Stimulated activated CD8-positive, alpha-beta memory T cell treated with anti-CD3 and anti-CD28 coated beads, Interleukin-15, amount 100 ng/mL, for 48 hours (primary cell): ENCODE data around the gene ZAP70.

Source experiments
- DNase-seq, 2 donors: peaks; one replicate each; pipeline ENCODE4 v3.0.0-alpha.2; 2020; ENCODE audit warnings: low read depth in 2 of 2

Gene ZAP70

GRCh38 chr2:97733341-97734035, 20.1 kb downstream of the ZAP70 start:
- no peak for DNase-seq

- no peak for DNase-seq
Measured at GRCh38 chr2:97734061-97735051, 21.0 kb downstream of the ZAP70 start.

GRCh38 chr2:97735161-97735561, 21.8 kb downstream of the ZAP70 start:
- DNase-seq: no peak

- DNase-seq: no peak
Measured at GRCh38 chr2:97736185-97736584, 22.8 kb downstream of the ZAP70 start.

GRCh38 chr2:97736608-97737330, 23.4 kb downstream of the ZAP70 start:
- no peak for DNase-seq

GRCh38 chr2:97737421-97738178, 24.2 kb downstream of the ZAP70 start:
- DNase-seq: no peak

- no peak for DNase-seq
Measured at GRCh38 chr2:97738179-97739019, 25.0 kb downstream of the ZAP70 start.

GRCh38 chr2:97739020-97739892, 25.9 kb downstream of the ZAP70 start:
- no peak for DNase-seq

GRCh38 chr2:97739893-97740245, 26.5 kb downstream of the ZAP70 start:
- no peak for DNase-seq

- DNase-seq: no peak
Measured at GRCh38 chr2:97740590-97741182, 27.3 kb downstream of the ZAP70 start.

GRCh38 chr2:97741251-97741650, 27.9 kb downstream of the ZAP70 start:
- no peak for DNase-seq

- DNase-seq: no peak
Measured at GRCh38 chr2:97741686-97742085, 28.3 kb downstream of the ZAP70 start.

- DNase-seq: peak; percentile 38 to 58
Measured at GRCh38 chr2:97742381-97742847, 29.0 kb downstream of the ZAP70 start.

GRCh38 chr2:97743913-97744312, 30.5 kb downstream of the ZAP70 start:
- DNase-seq: no peak

- DNase-seq: peak in 1 of 2 donors; percentile 63
Measured at GRCh38 chr2:97745474-97746174, 32.2 kb downstream of the ZAP70 start.

- no peak for DNase-seq
Measured at GRCh38 chr2:97747285-97747684, 33.9 kb downstream of the ZAP70 start.

GRCh38 chr2:97747716-97748115, 34.3 kb downstream of the ZAP70 start:
- no peak for DNase-seq

- DNase-seq: no peak
Measured at GRCh38 chr2:97749581-97749980, 36.2 kb downstream of the ZAP70 start.
